K562 (cell line): Measurements from ENCODE around the gene GIPC3. TPM values are rescaled to one million over a fixed set of nuclear protein-coding genes. Genes with fewer than 3 reads are reported as not detected.

Source experiments
- ATAC-seq: fragments of 200-7000 bp; cut with Tn5 transposase; 3 replicates; pipeline ENCODE4 v1.9.1; 2020; ENCODE audit warnings: moderate library complexity
- BruUV-seq: library from RNA; stranded (reverse); fragments of 400-500 nt; replicated peaks from 2 replicates; lab custom pipeline; 2021; lab: Mats Ljungman, UMichigan
- CTCF ChIA-PET: fragments of 300-600 bp; formaldehyde crosslinking; extraction: SDS; loops from one replicate; lab custom pipeline; 2021; ENCODE audit warnings: low intra/inter-chr PET ratio; lab: Yijun Ruan, JAX
- POLR2A ChIA-PET: fragments of 300-600, 350-650 bp; sonication (Branson Sonifier 250); formaldehyde crosslinking; extraction: SDS; loops from one replicate; lab custom pipeline; 2021; ENCODE audit warnings: antibody characterized with exemption, inconsistent platforms; lab: Yijun Ruan, JAX
- DNase-seq, 4 experiments: peaks; one replicate each; pipeline versions ENCODE4 v3.0.0 to v3.0.0-alpha.2; 2011 to 2018; ENCODE audit warnings: low spot score in 3 of 4, mixed read lengths in 3 of 4; ENCODE audit errors: extremely low read depth in 1 of 4
- FAIRE-seq: peaks from 2 replicates; lab custom pipeline; 2011; peaks lifted over from hg19 to GRCh38; lab: Jason Lieb, UNC
- H2AFZ ChIP-seq: 2 replicates; pipeline ENCODE4 v1.6.0; 2011; ENCODE audit warnings: low read depth, low read length, control low read depth, inconsistent platforms
- H3K27ac ChIP-seq: fragments of 200-600 bp; 3 replicates; pipeline ENCODE4 v1.8.0; 2011; ENCODE audit warnings: low read depth, mild to moderate bottlenecking, control low read depth, inconsistent platforms, low read length, moderate library complexity, mixed read lengths; ENCODE audit errors: extremely low read depth
- H3K27me3 ChIP-seq, 2 experiments: fragments of 300-600 bp in 1 of 2; 2 replicates in 1 of 2; 3 replicates in 1 of 2; pipeline versions ENCODE4 v1.6.0 to v1.8.0; 2011; ENCODE audit warnings: inconsistent platforms in 2 of 2, low read length in 2 of 2, mild to moderate bottlenecking in 1 of 2, mixed read lengths in 1 of 2, moderate library complexity in 1 of 2; ENCODE audit not compliant: control insufficient read depth in 2 of 2, insufficient read depth in 2 of 2
- H3K36me3 ChIP-seq: fragments of 300-600 bp; 3 replicates; pipeline ENCODE4 v1.8.0; 2011; ENCODE audit warnings: mild to moderate bottlenecking, low read length, inconsistent platforms; ENCODE audit not compliant: control insufficient read depth, insufficient read depth
- H3K4me1 ChIP-seq, 2 experiments: fragments of 200-600 bp in 1 of 2; replicated peaks in 1 of 2; 2 replicates in 1 of 2; 3 replicates in 1 of 2; pipeline versions ENCODE4 v1.5.1 to v1.8.0; 2011; ENCODE audit warnings: inconsistent platforms in 2 of 2, low read length in 2 of 2, mild to moderate bottlenecking in 1 of 2, mixed read lengths in 1 of 2, moderate library complexity in 1 of 2; ENCODE audit not compliant: control insufficient read depth in 2 of 2, insufficient read depth in 2 of 2
- H3K4me2 ChIP-seq: 2 replicates; pipeline ENCODE4 v1.6.1; 2011; ENCODE audit warnings: low read length, control low read depth, inconsistent platforms, mixed read lengths; ENCODE audit not compliant: insufficient read depth
- H3K4me3 ChIP-seq: fragments of 200-600 bp; sonication (generic), shearing (Covaris generic); 2 replicates; pipeline ENCODE4 v1.5.1; 2016; ENCODE audit warnings: control low read depth, inconsistent platforms
- H3K79me2 ChIP-seq: fragments of 200-600 bp; 3 replicates; pipeline ENCODE4 v1.8.0; 2011; ENCODE audit warnings: low read length, inconsistent platforms; ENCODE audit not compliant: control insufficient read depth, insufficient read depth
- H3K9ac ChIP-seq, 2 experiments: 2 replicates each; pipeline versions ENCODE4 v1.6.0 to v1.6.1; 2011; ENCODE audit warnings: low read depth in 2 of 2, low read length in 2 of 2, control low read depth in 1 of 2, inconsistent platforms in 1 of 2, mild to moderate bottlenecking in 1 of 2, mixed read lengths in 1 of 2; ENCODE audit not compliant: insufficient read depth in 1 of 2
- H3K9me1 ChIP-seq: one replicate; pipeline ENCODE4 v1.6.0; 2011; ENCODE audit warnings: inconsistent platforms, mild to moderate bottlenecking, low read length, moderate library complexity; ENCODE audit not compliant: control insufficient read depth, insufficient read depth
- H3K9me3 ChIP-seq: replicated peaks from 2 replicates; pipeline ENCODE4 v1.5.1; 2011; ENCODE audit warnings: low read depth, low read length, inconsistent platforms; ENCODE audit not compliant: control insufficient read depth, insufficient read depth
- H4K20me1 ChIP-seq: replicated peaks from 2 replicates; pipeline ENCODE4 v1.6.1; 2011; ENCODE audit warnings: low read length, inconsistent platforms, mixed read lengths; ENCODE audit not compliant: control insufficient read depth, insufficient read depth
- CCAR2 ChIP-seq: fragments of 200-400 bp; formaldehyde crosslinking; IDR thresholded peaks from 2 replicates; pipeline ENCODE4 v1.6.1; 2017; ENCODE audit warnings: mild to moderate bottlenecking, low read depth, low read length
- DACH1 ChIP-seq: fragments of 450-650 bp; IDR thresholded peaks from 2 replicates; pipeline ENCODE4 v1.6.1; 2018; ENCODE audit not compliant: partially characterized antibody
- E2F6 ChIP-seq, 2 experiments: IDR thresholded peaks; 2 replicates each; pipeline ENCODE4 v1.6.1; 2011; ENCODE audit warnings: borderline replicate concordance in 1 of 2, control low read depth in 1 of 2, low read depth in 1 of 2, low read length in 1 of 2, mild to moderate bottlenecking in 1 of 2, mixed read lengths in 1 of 2, moderate library complexity in 1 of 2; ENCODE audit not compliant: insufficient read depth in 1 of 2, insufficient read length in 1 of 2, poor library complexity in 1 of 2, severe bottlenecking in 1 of 2; ENCODE audit errors: extremely low read depth in 1 of 2
- HSF4 ChIP-seq: fragments of 250-450 bp; sonication (Bioruptor Pico); IDR thresholded peaks from 2 replicates; pipeline ENCODE4 v2.1.2; 2022; ENCODE audit warnings: mild to moderate bottlenecking, moderate library complexity, borderline replicate concordance
- ID3 ChIP-seq, 2 experiments: fragments of 250-450 bp in 1 of 2; fragments of 450-650 bp in 1 of 2; sonication (Bioruptor Pico) in 1 of 2; IDR thresholded peaks; 2 replicates each; pipeline versions ENCODE4 v1.6.1 to v1.8.0; 2016 to 2021; ENCODE audit warnings: mild to moderate bottlenecking in 2 of 2, moderate library complexity in 2 of 2, missing compliant biosample characterization in 1 of 2, missing genetic modification characterization in 1 of 2
- KAT8 ChIP-seq: fragments of 450-650 bp; IDR thresholded peaks from 2 replicates; pipeline ENCODE4 v1.6.1; 2016; ENCODE audit warnings: low read depth, mild to moderate bottlenecking
- NFE2L1 ChIP-seq: fragments of 450-650 bp; IDR thresholded peaks from 2 replicates; pipeline ENCODE4 v1.6.1; 2016; ENCODE audit warnings: missing genetic modification characterization, low read depth, mild to moderate bottlenecking, missing compliant biosample characterization, moderate library complexity, borderline replicate concordance
- NR4A1 ChIP-seq, 2 experiments: fragments of 250-450 bp in 1 of 2; fragments of 450-650 bp in 1 of 2; sonication (Bioruptor Pico) in 1 of 2; IDR thresholded peaks; 2 replicates each; pipeline versions ENCODE4 v1.4.0 to v1.6.1; 2016 to 2020; ENCODE audit warnings: mild to moderate bottlenecking in 2 of 2, missing compliant biosample characterization in 1 of 2, missing genetic modification characterization in 1 of 2, moderate library complexity in 1 of 2
- NRF1 ChIP-seq, 2 experiments: fragments of 450-650 bp; IDR thresholded peaks in 1 of 2; conservative IDR thresholded peaks in 1 of 2; 2 replicates each; pipeline ENCODE4 v1.6.1; 2014; ENCODE audit warnings: mild to moderate bottlenecking in 2 of 2
- POLR2G ChIP-seq: fragments of 200-400 bp; formaldehyde crosslinking; IDR thresholded peaks from 2 replicates; pipeline ENCODE4 v1.6.1; 2017; ENCODE audit warnings: low read depth, mild to moderate bottlenecking, antibody characterized with exemption, low read length, moderate library complexity
- PRPF4 ChIP-seq: fragments of 200-400 bp; formaldehyde crosslinking; IDR thresholded peaks from one replicate; pipeline ENCODE4 v1.6.1; 2017; ENCODE audit warnings: low read length, low read depth, mild to moderate bottlenecking; ENCODE audit not compliant: insufficient read depth, poor library complexity, severe bottlenecking
- VEZF1 ChIP-seq: fragments of 200-800 bp; sonication (Bioruptor generic); IDR thresholded peaks from 2 replicates; pipeline ENCODE4 v1.6.1; 2017; ENCODE audit warnings: missing genetic modification characterization, missing compliant biosample characterization
- ZBTB7A ChIP-seq: IDR thresholded peaks from 2 replicates; pipeline ENCODE4 v1.6.1; 2011; ENCODE audit warnings: low read depth, mild to moderate bottlenecking, low read length, moderate library complexity, borderline replicate concordance; ENCODE audit not compliant: control insufficient read depth
- ZKSCAN8 ChIP-seq: fragments of 200-800 bp; sonication (Bioruptor generic); IDR thresholded peaks from 2 replicates; pipeline ENCODE4 v1.6.1; 2016; ENCODE audit warnings: missing genetic modification characterization, missing compliant biosample characterization
- WGBS: fragments of 100-300 bp; shearing (Covaris generic); methylation state at CpG from one replicate; pipeline ENCODE4 v1.1.6; 2016; ENCODE audit warnings: low coverage, mixed read lengths; ENCODE audit not compliant: insufficient coverage; ENCODE audit errors: missing lambda C conversion rate; 5-methylcytosine and 5-hydroxymethylcytosine counted together
- in situ Hi-C: fragments of 300-500 bp; cut with MboI; formaldehyde crosslinking; loops from 4 replicates; pipeline ENCODE4 v1.15.0; 2018; ENCODE audit warnings: inconsistent platforms, mixed read lengths
- intact Hi-C: fragments of 100-400 bp; cut with micrococcal nuclease; formaldehyde crosslinking; loops from 2 replicates; pipeline ENCODE4 v1.14.2; 2022
- polyA plus RNA-seq, 8 experiments: library from polyadenylated mRNA; depleted of rRNA in 4 of 8; stranded (reverse) in 5 of 8; unstranded in 3 of 8; fragments of >200 nt; fragmentation: Nextera tagmentation in 2 of 8; fragmentation: Illumina TruSeq in 1 of 8; extraction: Ambion mirVana in 2 of 8; extraction: Trizol in 1 of 8; gene quantifications; 2 replicates each; pipeline versions ENCODE4 v1.2.1 to v1.2.3, GENCODE V29; 2011 to 2014; ENCODE audit warnings: inconsistent platforms in 1 of 8, missing spikeins in 1 of 8
- total RNA-seq, 7 experiments: library from RNA; depleted of rRNA in 6 of 7; stranded (reverse); fragments of >200 nt in 6 of 7; fragmentation: Illumina TruSeq in 2 of 7; extraction: Trizol in 2 of 7; gene quantifications; 2 replicates each; pipeline versions ENCODE4 v1.2.1 to v1.2.3, GENCODE V29; 2011 to 2021; ENCODE audit warnings: low replicate concordance in 1 of 7

Gene GIPC3
- total and polyA plus RNA-seq, 9 of the 15 experiments (the other 6 are each of a cell fraction or from before 2014, with no cell fraction given): 0.03 to 3.6 (median 1.5) TPM; not detected in 1

GRCh38 chr19:3608079-3608641 is 22.9 kb downstream of the GIPC3 start (continued):
- no peak for TF ChIP-seq DACH1
- TF ChIP-seq ZKSCAN8 (CRISPR knock-in tag): no peak
- no peak for TF ChIP-seq NRF1 (conservative IDR thresholded peaks at IDR 0.05 in 1 of 2, IDR thresholded peaks at IDR 0.05 in 1 of 2)
- TF ChIP-seq PRPF4: no peak
- TF ChIP-seq HSF4 (CRISPR knock-in tag): no peak
- no peak for TF ChIP-seq NFE2L1 (tag)
- TF ChIP-seq KAT8: no peak
- no peak for TF ChIP-seq NR4A1 (CRISPR knock-in tag; IDR thresholded peaks at IDR 0.05)
- TF ChIP-seq NR4A1 (tag; IDR thresholded peaks at IDR 0.05): no peak

GRCh38 chr19:3608750-3609322 is 23.6 kb downstream of the GIPC3 start:
- H3K4me1 ChIP-seq: peaks cover 42 to 98% of the 10 kb centered on the region in 2 experiments
- POLR2A ChIA-PET: interaction anchor here (0.5 to 4.0 kb wide), 11 partner anchors 14 to 498 kb away, joined by 3 to 29 read pairs (median 4); partner anchors contain the start of gene MFSD12
- no peaks in the 10 kb centered on the region for H3K9me1 ChIP-seq
- peak overlapping the region; percentile 87 to 92; a peak in 3 of 4 replicates for H3K9ac ChIP-seq
- H3K27ac ChIP-seq: peak overlapping the region; percentile 98
- BruUV-seq: no TSS peak
- in situ Hi-C loops: no loop called here
- 34% methylated on average over 17 of the region's 21 CpGs for WGBS
- no peaks in the 10 kb centered on the region for H4K20me1 ChIP-seq
- H3K79me2 ChIP-seq: peaks cover 48% of the 10 kb centered on the region
- H3K36me3 ChIP-seq: peaks cover 49% of the 10 kb centered on the region
- intact Hi-C loops: loop anchor here (10.0 kb wide), 1 partner anchor 64 kb away; no protein-coding TSS in a partner anchor
- H2AFZ ChIP-seq: no peak overlapping the region; the same call in 1 of the 2 replicates
- ATAC-seq: peak; percentile 4; the same call in 2 of the 3 replicates
- H3K4me2 ChIP-seq: peak overlapping the region; percentile 91
- FAIRE-seq: no peak
- CTCF ChIA-PET: no interaction called here
- no peak overlapping the region for H3K4me3 ChIP-seq
- peak; percentile 49 to 88 (median 66) for DNase-seq
- no peaks in the 10 kb centered on the region; the same call in 1 of the 2 replicates for H3K9me3 ChIP-seq
- no peaks in the 10 kb centered on the region for H3K27me3 ChIP-seq
- TF ChIP-seq POLR2G (peak; percentile 61), CCAR2 (no peak), ZBTB7A (peak; percentile 94), VEZF1 (CRISPR knock-in tag) (peak; percentile 67), E2F6 (IDR thresholded peaks at IDR 0.05; ENCODE audit: borderline replicate concordance in 1 of 2, extremely low read depth in 1 of 2, insufficient read depth in 1 of 2, insufficient read length in 1 of 2, low read depth in 1 of 2, low read length in 1 of 2, poor library complexity in 1 of 2, severe bottlenecking in 1 of 2) (peak in 1 of 2 experiments; percentile 24), ID3 (CRISPR knock-in tag; IDR thresholded peaks at IDR 0.05) (no peak), ID3 (tag; IDR thresholded peaks at IDR 0.05) (peak; percentile 78; the same call in 1 of the 2 replicates)
